HG03039 (cell line): ENCODE results near the gene EQTN.
"Not testable (repeated sequence)": the region's sequence is repeated elsewhere in the genome, so short reads cannot be mapped to it uniquely, and the experiment has no call there.

Source experiments
- ATAC-seq: cut with Tn5 transposase; IDR thresholded peaks from one replicate; pipeline ENCODE4 v1.9.1; 2021; ENCODE audit warnings: mild to moderate bottlenecking, moderate library complexity; ENCODE audit not compliant: unreplicated experiment

EQTN gene

GRCh38 chr9:27303219-27303618 is 6.3 kb upstream of the EQTN start:
- ATAC-seq: no peak

- ATAC-seq: no peak
Measured at GRCh38 chr9:27293996-27294395, 3.0 kb downstream of the EQTN start.

DNA sequence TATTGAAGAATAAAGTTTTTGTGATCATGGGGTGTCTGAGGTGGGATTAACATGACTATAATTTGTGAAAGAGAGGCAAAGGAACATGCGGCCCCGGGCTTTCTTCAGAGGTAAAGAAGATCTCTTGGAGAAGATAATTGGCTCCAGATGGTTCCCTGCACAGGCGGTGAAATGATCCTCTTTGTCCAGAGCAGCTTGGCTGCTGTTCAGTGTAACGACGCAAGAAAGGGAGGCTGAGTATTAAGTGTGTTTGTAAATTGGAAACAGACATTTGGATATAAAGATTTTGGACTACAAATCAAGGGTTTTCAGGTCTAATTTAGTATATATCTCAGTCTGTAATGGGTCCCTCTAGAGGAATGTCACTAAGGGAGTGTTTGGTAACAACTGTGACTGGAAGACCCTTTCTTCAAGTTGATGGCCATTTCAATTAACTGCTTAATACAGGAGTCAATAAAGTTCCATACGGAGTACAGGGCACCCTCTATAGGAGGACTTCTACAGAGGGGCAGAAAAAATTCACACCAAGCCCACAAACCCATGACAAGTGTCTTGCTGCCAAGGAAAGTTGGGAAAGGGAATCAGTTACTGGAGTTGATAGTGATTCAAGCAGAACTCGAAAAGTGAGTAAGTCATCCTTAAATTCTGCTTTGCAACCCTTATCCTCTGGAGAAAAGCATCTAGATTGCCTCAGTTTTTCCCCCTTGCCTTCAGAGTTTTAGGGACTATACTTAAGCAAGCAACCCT is 4.1 kb downstream of the EQTN start:
- ATAC-seq: no peak

DNA sequence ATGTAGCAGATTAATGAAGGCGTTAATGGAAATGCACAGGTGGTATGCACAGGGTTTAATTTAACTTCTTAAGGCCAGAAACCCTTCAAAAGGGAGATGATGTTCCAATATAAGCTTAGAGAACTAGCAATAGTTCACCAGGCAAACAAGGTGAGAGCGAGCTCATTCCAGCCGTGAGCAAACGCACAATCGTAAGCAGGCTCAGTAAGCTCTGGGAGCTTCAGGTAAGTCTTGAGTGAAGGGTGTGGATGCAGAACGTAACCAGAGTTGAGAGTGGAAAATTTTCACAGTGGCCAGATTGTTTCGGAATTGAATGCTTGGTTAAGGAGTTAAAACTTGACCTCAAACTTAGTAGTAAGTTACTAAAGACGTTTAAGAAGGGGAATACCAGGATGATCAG is 5.7 kb downstream of the EQTN start:
- no peak for ATAC-seq

DNA sequence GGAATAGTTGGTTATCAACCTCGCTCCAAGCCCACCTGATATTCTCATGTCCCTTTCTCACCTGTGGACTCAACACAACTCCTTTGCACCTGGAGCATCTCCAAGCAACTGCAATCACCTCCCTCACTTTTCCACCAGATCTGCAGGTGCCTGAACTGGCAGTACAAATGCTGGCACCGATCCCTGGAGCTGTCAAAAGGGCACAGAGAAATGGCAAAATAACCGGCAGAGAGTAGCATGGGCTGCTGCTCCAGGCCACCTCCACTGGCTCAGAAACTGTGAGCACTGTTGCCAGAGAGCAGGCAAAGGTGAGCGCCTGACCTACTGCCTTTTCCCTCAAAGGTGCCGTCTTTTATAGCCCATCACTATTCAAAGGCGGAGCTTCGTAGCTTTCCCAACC is 14.7 kb downstream of the EQTN start:
- no peak for ATAC-seq

DNA sequence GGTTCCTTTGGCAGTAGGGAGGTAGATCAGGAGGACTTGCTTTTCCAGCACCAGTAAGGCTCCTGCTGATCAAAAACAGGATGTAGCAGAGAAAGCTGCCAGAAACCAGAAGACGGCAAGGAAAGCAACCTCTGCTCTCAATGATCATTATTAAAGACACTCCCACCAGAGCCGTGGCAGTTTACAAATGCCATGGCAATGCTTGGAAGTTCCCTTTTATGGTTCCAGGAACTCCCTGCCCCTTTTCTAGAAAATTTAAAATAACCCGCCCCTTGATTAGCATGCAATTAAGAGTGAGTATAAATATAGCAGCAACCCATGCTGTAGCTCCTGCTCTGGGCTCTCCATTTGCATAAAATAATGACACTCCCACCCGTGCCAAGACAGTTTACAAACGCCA is 16.1 kb downstream of the EQTN start:
- ATAC-seq: no peak

GRCh38 chr9:27280249-27280648 is 16.7 kb downstream of the EQTN start:
- no peak for ATAC-seq

GRCh38 chr9:27279611-27280010 is 17.3 kb downstream of the EQTN start:
- no peak for ATAC-seq

- ATAC-seq: no peak
Measured at GRCh38 chr9:27278374-27278773, 18.6 kb downstream of the EQTN start.

- peak; percentile 65 for ATAC-seq
Measured at GRCh38 chr9:27276193-27277030, 20.5 kb downstream of the EQTN start.

GRCh38 chr9:27273186-27273585 is 23.8 kb downstream of the EQTN start:
- no peak for ATAC-seq

DNA sequence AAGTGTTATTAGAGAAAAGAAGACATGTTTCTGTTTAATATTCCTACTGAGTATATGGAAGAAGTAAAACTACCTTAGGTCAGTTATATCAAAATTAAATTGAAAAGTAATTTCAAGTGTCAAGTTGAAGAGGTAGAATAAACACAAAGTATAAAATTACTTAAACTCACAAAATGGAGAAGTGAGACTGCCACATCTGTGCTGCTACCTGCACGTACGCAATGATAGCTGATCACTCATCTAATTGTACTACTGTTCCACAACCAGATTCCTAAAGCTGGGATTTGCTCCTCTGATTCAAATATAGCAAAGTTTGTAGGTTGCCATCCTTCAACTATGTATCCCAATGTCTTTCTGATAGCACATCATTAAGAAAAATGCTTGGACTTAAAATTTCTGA is 24.8 kb downstream of the EQTN start:
- no peak for ATAC-seq

- no peak for ATAC-seq
Measured at GRCh38 chr9:27261517-27262211, 35.3 kb downstream of the EQTN start.

GRCh38 chr9:27260789-27261516 is 36.0 kb downstream of the EQTN start:
- no peak for ATAC-seq

DNA sequence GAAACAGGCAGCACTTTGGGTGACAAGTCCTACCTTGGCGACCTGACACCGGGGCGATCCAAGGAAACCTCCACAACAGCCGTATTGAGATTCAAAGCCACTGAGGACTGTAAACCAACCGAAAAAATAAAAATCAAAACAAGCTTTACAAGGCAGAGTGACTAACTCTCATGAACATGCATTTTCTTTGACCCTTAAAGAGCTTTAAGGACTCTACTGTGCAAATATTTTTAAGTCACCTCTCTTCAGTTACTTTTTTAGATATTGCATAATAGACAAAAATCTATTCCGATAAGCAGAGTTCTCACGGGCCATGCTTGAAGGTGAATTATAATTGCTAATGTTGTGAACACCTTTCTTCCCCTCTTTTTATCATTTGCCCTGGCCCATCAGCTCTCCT is 38.3 kb downstream of the EQTN start:
- no peak for ATAC-seq

- ATAC-seq: no peak
Measured at GRCh38 chr9:27248702-27249101, 48.2 kb downstream of the EQTN start.

- peak; percentile 82 for ATAC-seq
Measured at GRCh38 chr9:27247756-27248155, 49.2 kb downstream of the EQTN start.

- ATAC-seq: not testable (repeated sequence)
Measured at GRCh38 chr9:27239648-27240047, 57.3 kb downstream of the EQTN start.
